Activated CD8-positive, alpha-beta memory T cell treated with anti-CD3 and anti-CD28 coated beads for 1 hour (primary cell): ENCODE data around the gene FAM20C.

Source experiments
- DNase-seq, 2 donors: peaks; one replicate each; pipeline ENCODE4 v3.0.0-alpha.2; 2020; ENCODE audit warnings: low read depth in 1 of 2; ENCODE audit errors: extremely low read depth in 1 of 2

Gene FAM20C

GRCh38 chr7:191981-192649 is at the start of gene FAM20C:
FAM20C (plus strand) TSS chr7:192571; CDS start chr7:193200, 629 bp downstream.
- peak in 1 of 2 donors; percentile 21 for DNase-seq

GRCh38 chr7:143145-143751 is 49.1 kb upstream of the FAM20C start:
- no peak for DNase-seq

DNA sequence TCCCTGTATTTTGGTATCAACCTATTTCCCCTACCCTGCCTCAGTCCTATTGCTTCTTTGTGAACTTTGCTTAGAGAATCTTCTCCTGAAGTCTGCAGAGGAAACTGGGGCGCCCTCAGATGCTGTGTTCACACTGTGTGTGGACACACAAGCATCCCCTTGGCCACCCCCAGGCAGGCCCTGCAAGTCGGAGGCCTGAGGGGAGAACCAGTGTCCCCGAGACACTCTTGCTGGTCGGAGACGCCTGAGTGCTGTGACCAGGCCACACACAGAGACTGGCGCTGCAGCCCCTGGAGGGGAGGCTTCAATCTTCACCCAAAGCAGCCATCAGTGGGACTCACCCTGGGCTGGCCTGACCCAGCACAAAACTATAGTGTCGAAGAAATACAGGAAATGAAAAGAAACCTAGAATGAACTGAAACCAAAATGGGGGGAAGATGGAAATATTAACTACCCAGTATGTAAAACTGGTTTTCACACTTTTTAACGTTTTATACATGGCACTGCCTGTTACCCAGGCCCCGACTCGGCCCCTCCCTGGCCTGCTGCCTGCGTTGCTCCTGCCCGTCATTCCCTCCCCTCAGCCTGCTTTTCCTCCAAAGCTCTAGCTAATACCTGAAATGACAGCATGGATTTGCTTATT is 48.4 kb upstream of the FAM20C start:
- DNase-seq, result no peak

DNA sequence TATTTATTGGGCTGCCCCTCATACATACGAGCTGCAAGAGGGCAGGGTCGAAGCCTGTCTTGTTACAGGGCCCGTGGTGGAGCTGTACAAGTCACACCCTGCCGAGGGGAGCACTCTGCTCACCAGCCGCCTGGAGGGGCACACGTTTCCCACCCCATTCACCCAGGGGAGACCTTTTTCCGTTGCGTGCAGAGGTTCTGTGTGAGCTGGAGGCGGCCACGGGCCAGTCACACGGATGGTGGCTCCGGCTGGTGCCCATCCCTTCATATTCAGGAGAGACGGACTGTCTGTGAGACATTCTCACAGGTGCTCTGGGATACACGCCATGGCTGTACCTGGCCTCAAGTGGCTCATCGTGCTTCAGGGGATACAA is 47.9 kb upstream of the FAM20C start:
- DNase-seq, result no peak

GRCh38 chr7:145863-146262 is 46.5 kb upstream of the FAM20C start:
- DNase-seq, result no peak

- DNase-seq, result no peak
These were observed 43.8 kb upstream of the FAM20C start for GRCh38 chr7:148543-148931.

GRCh38 chr7:148932-149790 is 43.2 kb upstream of the FAM20C start:
- peak; percentile 93 to 95 for DNase-seq

DNA sequence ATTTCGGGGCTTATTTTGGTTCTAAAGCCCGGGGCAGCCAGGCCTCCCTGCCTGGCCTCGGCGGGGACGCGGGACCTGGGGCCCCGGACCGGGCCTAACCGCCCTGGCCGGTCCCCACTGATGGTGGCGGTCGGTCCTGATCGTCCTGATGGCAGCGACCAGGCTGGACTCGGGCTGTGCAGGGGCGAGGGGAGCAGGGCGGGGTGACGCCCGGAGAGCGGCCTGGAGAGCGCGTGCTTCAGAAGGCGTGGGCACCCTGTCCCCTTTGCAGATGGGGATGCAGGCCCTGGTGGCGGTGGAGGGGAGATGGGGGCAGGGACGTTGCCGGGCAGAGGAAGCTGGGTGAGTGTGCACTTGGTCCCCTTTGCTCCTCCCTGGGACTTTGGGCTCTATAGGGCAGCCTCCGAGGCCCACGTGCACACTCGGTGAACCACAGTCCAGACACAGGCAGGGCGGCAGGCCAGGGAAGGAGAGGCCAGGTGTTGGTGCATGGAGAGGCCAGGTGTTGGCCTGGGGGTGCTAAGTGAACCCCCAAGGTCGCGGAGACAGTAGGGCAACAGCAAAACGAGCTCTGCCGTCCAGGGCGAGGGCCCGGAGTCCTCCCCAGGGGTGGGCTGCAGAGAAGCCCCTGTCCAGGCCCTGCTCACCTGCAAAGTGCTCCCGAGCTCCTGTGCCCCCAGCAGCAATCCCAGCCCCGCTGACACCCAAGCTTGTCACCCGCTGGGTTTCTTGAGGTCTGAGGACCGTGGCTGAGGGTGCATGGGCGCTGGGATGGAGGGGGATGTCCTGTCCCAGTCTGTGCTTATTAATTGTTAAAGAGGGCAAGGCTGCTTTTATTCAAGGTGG is 42.4 kb upstream of the FAM20C start:
- peak in 1 of 2 donors; percentile 4 for DNase-seq

DNA sequence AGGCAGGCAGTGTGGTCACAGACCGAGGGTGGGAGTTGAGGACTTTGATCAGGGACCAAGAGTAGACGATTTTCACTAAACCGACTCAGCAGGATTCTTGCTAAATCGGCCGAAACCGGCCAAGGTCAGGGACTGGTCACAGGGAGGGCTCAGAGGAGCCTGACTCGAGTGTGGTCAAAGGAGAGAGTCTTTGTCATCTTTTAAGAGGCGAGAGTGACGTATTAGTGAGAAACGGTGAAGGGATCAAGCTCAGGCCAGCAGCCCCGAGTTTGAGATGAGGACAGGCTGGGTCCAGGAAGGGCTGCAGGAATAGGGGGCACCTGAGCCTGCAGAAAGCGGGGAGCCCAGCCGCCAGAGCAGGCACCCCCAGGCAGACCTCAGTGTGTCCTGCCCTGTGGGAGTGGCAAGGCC is 41.6 kb upstream of the FAM20C start:
- DNase-seq, result no peak

DNA sequence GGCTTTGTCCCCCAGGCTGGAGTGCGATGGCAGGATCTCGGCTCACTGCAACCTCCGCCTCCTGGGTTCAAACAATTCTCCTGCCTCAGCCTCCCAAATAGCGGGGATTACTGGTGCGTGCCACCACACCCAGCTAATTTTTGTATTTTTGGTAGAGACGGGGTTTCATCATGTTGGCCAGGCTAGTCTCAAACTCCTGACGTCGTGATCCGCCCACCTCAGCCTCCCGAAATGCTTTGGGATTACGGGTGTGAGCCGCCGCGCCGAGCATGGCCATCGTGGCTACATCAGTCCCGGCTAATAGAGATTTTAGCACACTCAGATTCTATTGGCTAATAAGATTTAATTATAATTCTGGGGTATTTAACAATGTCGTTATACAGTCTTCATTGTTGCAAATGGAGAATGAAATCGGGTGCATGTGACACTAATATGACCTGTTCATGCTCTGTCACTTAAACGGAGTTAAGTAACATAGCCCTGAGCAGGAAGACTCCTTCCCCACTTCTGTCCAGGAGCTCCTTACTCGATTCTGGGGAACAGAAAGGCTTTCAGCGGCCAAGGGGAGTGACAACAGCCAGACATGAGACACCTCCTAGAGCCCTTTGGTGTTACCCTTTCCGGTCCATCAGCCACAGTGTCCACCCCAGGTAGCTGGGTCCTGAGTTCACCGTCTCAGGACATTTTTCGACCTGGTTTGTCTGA is 40.9 kb upstream of the FAM20C start:
- no peak for DNase-seq

DNA sequence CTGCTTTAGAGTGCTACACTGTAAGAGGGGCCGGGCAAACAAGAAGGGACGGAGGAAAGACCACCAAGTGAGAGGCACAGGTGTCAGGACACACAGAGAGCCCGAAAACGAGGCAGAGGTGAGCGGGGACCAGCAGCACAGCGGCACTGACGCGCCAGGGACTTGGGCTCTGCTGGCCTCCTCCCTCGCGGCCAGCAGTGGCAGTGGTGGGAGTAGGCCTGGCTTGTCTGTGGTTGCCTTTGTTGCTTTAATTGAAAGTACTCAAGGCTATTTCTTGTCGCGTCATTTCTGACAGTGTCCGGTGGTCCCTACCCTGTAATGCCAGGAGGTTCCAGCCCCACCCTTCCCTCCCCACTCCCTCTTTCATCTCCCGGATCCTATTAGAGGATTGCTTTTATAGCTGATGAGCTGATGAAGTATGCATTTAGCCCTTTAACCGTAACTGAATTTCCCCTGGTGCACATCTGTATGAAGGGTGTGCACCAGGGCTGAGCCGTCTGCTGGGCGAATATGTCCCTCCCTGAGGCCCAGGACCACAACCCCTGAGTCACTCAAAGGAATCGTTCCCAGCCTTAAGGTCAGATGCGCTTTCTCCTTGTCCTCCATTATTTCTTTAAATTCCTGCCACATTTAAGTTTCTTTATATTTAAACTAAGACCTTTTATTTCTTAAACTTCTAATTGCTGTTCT is 39.5 kb upstream of the FAM20C start:
- no peak for DNase-seq

- DNase-seq, result no peak
These were observed 38.8 kb upstream of the FAM20C start for GRCh38 chr7:153604-154003.

DNA sequence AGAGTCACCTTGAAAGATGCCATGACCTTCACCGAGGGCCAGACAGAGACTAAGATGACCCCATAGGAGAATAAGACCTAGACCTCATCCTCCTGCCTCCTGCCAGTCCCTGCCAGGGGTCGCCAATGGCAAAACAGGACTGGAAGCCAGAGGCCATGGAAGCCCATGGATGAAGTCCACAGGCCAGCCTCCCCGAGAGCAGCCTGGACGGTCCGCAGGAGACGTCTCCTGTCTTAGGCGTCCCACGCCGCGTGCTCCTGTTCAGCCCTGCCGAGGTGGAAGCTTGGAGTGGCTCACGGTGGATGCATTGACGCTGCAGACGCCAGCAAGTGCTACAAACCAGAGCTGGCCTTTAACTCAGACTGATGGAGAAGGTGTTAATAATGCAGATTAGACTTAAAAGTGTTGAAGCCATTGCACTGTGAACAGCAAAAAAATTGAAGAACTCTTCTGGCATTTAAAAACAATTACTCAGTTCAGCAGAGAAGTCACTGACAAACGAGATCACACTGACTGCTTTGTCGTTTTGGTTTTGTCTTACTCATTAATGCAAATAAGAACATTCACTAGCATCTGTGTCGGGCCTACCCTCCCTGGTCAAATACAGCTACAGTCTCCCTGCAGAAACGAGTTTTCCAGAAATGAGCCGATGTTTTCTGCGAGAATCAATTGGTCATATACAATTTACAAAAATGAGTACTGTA is 38.1 kb upstream of the FAM20C start:
- no peak for DNase-seq

GRCh38 chr7:155469-155900 is 36.9 kb upstream of the FAM20C start:
- DNase-seq, result no peak

- no peak for DNase-seq
These were observed 36.0 kb upstream of the FAM20C start for GRCh38 chr7:156111-157007.

GRCh38 chr7:157008-157310 is 35.4 kb upstream of the FAM20C start:
- no peak for DNase-seq

- no peak for DNase-seq
These were observed 34.4 kb upstream of the FAM20C start for GRCh38 chr7:157771-158625.
